HCT116 (cell line): ENCODE data around the gene MAIP1. TPM values are rescaled to one million over a fixed set of nuclear protein-coding genes. Genes with fewer than 3 reads are reported as not detected.

ENCODE experiments used
- RAD21 ChIP-seq: IDR thresholded peaks from 2 replicates; pipeline ENCODE4 v1.6.1; 2012; ENCODE audit warnings: low read depth, mild to moderate bottlenecking
- ZBTB33 ChIP-seq: IDR thresholded peaks from 2 replicates; pipeline ENCODE4 v1.6.1; 2011; ENCODE audit warnings: mild to moderate bottlenecking, low read length, moderate library complexity; ENCODE audit not compliant: insufficient replicate concordance; ENCODE audit errors: extremely low read depth
- ZFX ChIP-seq: fragments of 450-650 bp; IDR thresholded peaks from 2 replicates; pipeline ENCODE4 v1.6.1; 2017
- ZNF274 ChIP-seq: fragments of 200-500 bp; sonication (Bioruptor generic); IDR thresholded peaks from 2 replicates; pipeline ENCODE4 v1.6.1; 2014; ENCODE audit warnings: mild to moderate bottlenecking, low read depth, low read length, inconsistent platforms
- total RNA-seq: library from RNA; stranded (reverse); gene quantifications from one replicate; pipeline ENCODE4 v1.2.1, GENCODE V29; 2021; ENCODE audit not compliant: unreplicated experiment

The MAIP1 gene
- total RNA-seq, 1 experiment from 2014 or later: 32.5 TPM

GRCh38 chr2:200012401-200012800, 57.0 kb downstream of the MAIP1 start (continued):
- TF ChIP-seq ZBTB33 (no peak), ZFX (no peak), RAD21 (no peak), ZNF274 (no peak)

Other genes starting within 250 kb of the MAIP1 start
- 2.6 TPM for gene FTCDNL1, start 104.4 kb upstream of the MAIP1 start, total RNA-seq
- gene C2orf69, start 44.3 kb upstream of the MAIP1 start, total RNA-seq: 21.6 TPM
- 7.7 TPM for gene TYW5, start 91 bp upstream of the MAIP1 start, total RNA-seq